Measurements from ENCODE around the gene DCUN1D4.

Gene DCUN1D4

DNA sequence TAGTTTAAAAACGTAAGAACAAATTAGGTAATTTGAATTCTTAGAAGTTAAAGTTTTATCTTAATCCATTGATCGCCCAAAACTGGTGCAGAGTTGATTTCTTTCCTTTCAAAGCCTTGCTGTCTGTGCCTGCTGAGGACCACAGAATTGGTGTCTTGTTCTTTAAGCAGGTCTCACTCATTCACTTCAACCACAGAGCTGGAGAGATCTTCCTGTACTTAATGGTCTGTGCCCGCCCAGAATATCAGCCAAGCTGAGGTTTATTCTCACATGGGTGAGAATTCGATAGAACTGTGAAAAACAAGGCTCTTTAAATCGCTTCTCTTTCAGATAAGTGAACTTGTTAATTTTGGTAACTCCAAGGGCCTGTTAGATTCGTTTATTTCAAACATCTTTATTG lies 31.6 kb downstream of the DCUN1D4 start:
- no peak for TF ChIP-seq TCF12 (IDR thresholded peaks at IDR 0.05; ENCODE audit: low read depth)
- TF ChIP-seq, protein P1, sequence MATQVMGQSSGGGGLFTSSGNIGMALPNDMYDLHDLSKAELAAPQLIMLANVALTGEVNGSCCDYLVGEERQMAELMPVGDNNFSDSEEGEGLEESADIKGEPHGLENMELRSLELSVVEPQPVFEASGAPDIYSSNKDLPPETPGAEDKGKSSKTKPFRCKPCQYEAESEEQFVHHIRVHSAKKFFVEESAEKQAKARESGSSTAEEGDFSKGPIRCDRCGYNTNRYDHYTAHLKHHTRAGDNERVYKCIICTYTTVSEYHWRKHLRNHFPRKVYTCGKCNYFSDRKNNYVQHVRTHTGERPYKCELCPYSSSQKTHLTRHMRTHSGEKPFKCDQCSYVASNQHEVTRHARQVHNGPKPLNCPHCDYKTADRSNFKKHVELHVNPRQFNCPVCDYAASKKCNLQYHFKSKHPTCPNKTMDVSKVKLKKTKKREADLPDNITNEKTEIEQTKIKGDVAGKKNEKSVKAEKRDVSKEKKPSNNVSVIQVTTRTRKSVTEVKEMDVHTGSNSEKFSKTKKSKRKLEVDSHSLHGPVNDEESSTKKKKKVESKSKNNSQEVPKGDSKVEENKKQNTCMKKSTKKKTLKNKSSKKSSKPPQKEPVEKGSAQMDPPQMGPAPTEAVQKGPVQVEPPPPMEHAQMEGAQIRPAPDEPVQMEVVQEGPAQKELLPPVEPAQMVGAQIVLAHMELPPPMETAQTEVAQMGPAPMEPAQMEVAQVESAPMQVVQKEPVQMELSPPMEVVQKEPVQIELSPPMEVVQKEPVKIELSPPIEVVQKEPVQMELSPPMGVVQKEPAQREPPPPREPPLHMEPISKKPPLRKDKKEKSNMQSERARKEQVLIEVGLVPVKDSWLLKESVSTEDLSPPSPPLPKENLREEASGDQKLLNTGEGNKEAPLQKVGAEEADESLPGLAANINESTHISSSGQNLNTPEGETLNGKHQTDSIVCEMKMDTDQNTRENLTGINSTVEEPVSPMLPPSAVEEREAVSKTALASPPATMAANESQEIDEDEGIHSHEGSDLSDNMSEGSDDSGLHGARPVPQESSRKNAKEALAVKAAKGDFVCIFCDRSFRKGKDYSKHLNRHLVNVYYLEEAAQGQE (IDR thresholded peaks at IDR 0.05; ENCODE audit: low read depth), result no peak
- TF ChIP-seq EP300 (IDR thresholded peaks at IDR 0.05; ENCODE audit: borderline replicate concordance), result no peak
- no peak for TF ChIP-seq TAF1 (IDR thresholded peaks at IDR 0.05; ENCODE audit: low read depth)
- TF ChIP-seq, protein P2, sequence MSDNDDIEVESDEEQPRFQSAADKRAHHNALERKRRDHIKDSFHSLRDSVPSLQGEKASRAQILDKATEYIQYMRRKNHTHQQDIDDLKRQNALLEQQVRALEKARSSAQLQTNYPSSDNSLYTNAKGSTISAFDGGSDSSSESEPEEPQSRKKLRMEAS (IDR thresholded peaks at IDR 0.05), result no peak
- TF ChIP-seq TEAD4 (IDR thresholded peaks at IDR 0.05), result no peak
- TF ChIP-seq FOXM1 (IDR thresholded peaks at IDR 0.05; ENCODE audit: borderline replicate concordance, low read depth), result no peak
- TF ChIP-seq ZBTB7A (IDR thresholded peaks at IDR 0.05; ENCODE audit: low read depth), result no peak
- no peak for TF ChIP-seq YY1 (IDR thresholded peaks at IDR 0.05; ENCODE audit: low read depth)
- no peak for TF ChIP-seq EGR1 (IDR thresholded peaks at IDR 0.05)
- TF ChIP-seq NFIC (IDR thresholded peaks at IDR 0.05), result no peak
- no peak for TF ChIP-seq CEBPB (IDR thresholded peaks at IDR 0.05)
- TF ChIP-seq, protein P3, sequence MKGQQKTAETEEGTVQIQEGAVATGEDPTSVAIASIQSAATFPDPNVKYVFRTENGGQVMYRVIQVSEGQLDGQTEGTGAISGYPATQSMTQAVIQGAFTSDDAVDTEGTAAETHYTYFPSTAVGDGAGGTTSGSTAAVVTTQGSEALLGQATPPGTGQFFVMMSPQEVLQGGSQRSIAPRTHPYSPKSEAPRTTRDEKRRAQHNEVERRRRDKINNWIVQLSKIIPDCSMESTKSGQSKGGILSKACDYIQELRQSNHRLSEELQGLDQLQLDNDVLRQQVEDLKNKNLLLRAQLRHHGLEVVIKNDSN (IDR thresholded peaks at IDR 0.05), result no peak
- no peak for TF ChIP-seq CREB1 (IDR thresholded peaks at IDR 0.05; ENCODE audit: low read depth)
- TF ChIP-seq RAD21 (IDR thresholded peaks at IDR 0.05; ENCODE audit: low read depth), result no peak

DNA sequence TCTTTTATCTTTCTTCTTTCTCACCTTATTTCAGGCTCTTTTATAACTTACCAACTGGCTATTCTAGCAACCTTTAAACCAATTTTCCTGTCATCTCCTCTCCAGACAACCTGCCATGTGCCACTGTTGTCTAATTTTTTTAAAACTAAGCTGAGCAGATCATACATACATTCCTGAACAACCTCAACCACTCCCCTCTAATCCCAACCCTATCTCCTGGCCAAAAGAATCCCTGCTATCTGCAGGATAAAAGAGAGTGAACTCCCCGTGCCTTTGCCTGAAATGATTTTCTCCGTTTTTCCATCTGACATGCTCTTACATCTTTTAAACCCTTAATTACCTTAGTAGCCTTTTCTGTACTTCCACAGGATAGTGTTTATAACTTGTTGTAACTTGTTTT lies 35.5 kb downstream of the DCUN1D4 start:
- TF ChIP-seq TEAD4 (IDR thresholded peaks at IDR 0.05) (no peak), YY1 (IDR thresholded peaks at IDR 0.05; ENCODE audit: low read depth) (no peak)

DNA sequence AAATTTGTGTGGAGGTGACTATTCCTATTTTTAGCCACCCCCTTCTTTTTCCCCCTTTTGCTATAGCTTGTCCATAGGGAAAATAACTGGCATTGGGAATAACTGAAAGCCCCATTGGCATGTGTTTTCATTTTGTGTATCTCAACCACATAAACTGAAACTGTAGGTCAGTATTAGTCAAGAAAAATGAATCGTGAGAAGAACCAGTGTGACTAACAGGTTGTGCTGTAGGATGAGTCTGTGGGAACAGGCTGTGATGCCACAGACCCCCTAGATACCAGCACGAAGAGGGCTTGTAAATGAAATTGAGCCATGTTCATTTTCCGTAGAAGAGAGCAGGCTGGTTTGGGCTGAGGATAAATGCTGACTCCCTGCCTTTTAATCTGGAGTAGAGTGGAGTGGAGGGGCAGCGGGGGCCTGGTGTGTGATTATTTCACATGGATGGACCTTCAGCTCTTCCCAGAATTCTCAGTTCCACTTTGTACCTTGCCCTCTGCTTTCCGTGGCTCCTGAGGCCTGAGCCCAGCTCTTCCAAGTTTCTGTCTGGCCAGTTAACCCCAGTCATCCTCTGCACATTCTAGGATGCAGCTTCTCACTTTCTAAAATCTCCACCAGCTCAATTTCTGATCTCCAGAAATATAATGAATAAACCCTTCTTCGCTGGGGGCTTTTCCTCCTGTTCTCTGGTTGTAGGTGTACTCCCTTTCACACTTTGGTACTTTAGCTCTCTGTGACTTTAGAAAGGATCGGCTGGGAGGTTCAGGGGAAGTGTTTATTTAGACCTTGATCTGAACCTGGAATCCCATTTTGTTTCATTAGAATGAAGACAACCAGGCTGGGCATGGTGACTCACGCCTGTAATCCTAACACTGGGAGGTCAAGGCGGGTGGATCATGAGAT lies 37.3 kb downstream of the DCUN1D4 start:
- TF ChIP-seq, protein P3 (IDR thresholded peaks at IDR 0.05), result no peak
- TF ChIP-seq CREB1 (IDR thresholded peaks at IDR 0.05; ENCODE audit: low read depth), result no peak
- TF ChIP-seq TCF12 (IDR thresholded peaks at IDR 0.05; ENCODE audit: low read depth), result no peak
- no peak for TF ChIP-seq YY1 (IDR thresholded peaks at IDR 0.05; ENCODE audit: low read depth)
- no peak for TF ChIP-seq NFIC (IDR thresholded peaks at IDR 0.05)
- TF ChIP-seq CEBPB (IDR thresholded peaks at IDR 0.05), result no peak
- no peak for TF ChIP-seq FOXM1 (IDR thresholded peaks at IDR 0.05; ENCODE audit: borderline replicate concordance, low read depth)
- TF ChIP-seq, protein P2 (IDR thresholded peaks at IDR 0.05), result no peak
- TF ChIP-seq, protein P1 (IDR thresholded peaks at IDR 0.05; ENCODE audit: low read depth), result no peak
- no peak for TF ChIP-seq ZBTB7A (IDR thresholded peaks at IDR 0.05; ENCODE audit: low read depth)
- TF ChIP-seq RAD21 (IDR thresholded peaks at IDR 0.05; ENCODE audit: low read depth), result no peak
- no peak for TF ChIP-seq EP300 (IDR thresholded peaks at IDR 0.05; ENCODE audit: borderline replicate concordance)
- TF ChIP-seq EGR1 (IDR thresholded peaks at IDR 0.05), result no peak
- no peak for TF ChIP-seq TAF1 (IDR thresholded peaks at IDR 0.05; ENCODE audit: low read depth)
- TF ChIP-seq TEAD4 (IDR thresholded peaks at IDR 0.05), result no peak

DNA sequence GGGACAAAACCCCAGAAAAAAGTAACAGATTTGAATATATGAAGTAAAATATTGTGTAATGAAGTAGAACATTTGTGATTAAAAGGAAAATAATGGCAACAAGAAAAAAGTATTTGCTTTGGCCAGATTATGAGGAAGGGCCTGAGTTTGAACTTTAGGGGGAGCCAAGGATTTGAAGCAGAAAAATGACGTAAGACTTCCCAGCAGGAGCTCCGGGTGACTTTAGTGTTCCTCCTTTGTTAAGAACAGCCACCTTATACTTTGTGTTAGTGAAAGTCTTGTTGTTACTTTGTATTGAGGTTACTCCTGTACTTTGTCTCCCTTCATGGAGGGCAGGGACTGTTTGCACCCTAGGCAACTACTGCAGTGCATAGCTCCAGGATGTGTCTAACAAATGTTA lies 41.1 kb downstream of the DCUN1D4 start:
- TF ChIP-seq EP300 (IDR thresholded peaks at IDR 0.05; ENCODE audit: borderline replicate concordance) (no peak), EGR1 (IDR thresholded peaks at IDR 0.05) (no peak), YY1 (IDR thresholded peaks at IDR 0.05; ENCODE audit: low read depth) (no peak), RAD21 (IDR thresholded peaks at IDR 0.05; ENCODE audit: low read depth) (no peak), TEAD4 (IDR thresholded peaks at IDR 0.05) (no peak), ZBTB7A (IDR thresholded peaks at IDR 0.05; ENCODE audit: low read depth) (no peak), FOXM1 (IDR thresholded peaks at IDR 0.05; ENCODE audit: borderline replicate concordance, low read depth) (no peak), NFIC (IDR thresholded peaks at IDR 0.05) (no peak), CREB1 (IDR thresholded peaks at IDR 0.05; ENCODE audit: low read depth) (no peak)

DNA sequence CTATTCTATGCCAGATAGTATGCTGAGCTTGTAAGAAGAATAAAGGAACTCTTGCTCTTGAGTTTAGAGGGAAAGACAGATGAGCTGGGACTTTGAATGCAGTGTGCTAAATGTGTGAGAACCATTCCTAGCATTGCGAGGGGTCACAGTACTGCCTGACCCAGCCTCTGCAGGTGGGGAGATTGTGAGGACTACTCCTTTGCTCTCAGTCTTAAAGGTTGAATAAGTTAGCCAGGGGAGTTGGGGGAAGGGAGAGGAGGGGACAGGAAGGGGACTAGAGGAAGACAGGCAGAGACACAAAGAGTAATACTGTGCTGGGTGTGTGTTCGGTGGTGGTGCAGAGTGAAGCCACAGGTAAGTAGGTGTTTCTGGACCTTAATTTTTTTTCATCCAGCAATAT lies 41.7 kb downstream of the DCUN1D4 start:
- TF ChIP-seq NFIC (IDR thresholded peaks at IDR 0.05) (no peak), YY1 (IDR thresholded peaks at IDR 0.05; ENCODE audit: low read depth) (no peak), FOXM1 (IDR thresholded peaks at IDR 0.05; ENCODE audit: borderline replicate concordance, low read depth) (no peak), CEBPB (IDR thresholded peaks at IDR 0.05) (no peak), TAF1 (IDR thresholded peaks at IDR 0.05; ENCODE audit: low read depth) (no peak), RAD21 (IDR thresholded peaks at IDR 0.05; ENCODE audit: low read depth) (no peak), EGR1 (IDR thresholded peaks at IDR 0.05) (no peak), ZBTB7A (IDR thresholded peaks at IDR 0.05; ENCODE audit: low read depth) (no peak)
- TF ChIP-seq, protein P2 (IDR thresholded peaks at IDR 0.05), result no peak

Measured in Ishikawa (cell line).